Activated CD8-positive, alpha-beta memory T cell treated with anti-CD3 and anti-CD28 coated beads, Interleukin-2, amount 50 U/mL, for 48 hours (primary cell): ENCODE measurements around the gene PTPN22.
"Not testable (repeated sequence)": the region's sequence is repeated elsewhere in the genome, so short reads cannot be mapped to it uniquely, and the experiment has no call there.

Experiments
- DNase-seq: peaks from one replicate; pipeline ENCODE4 v3.0.0-alpha.2; 2020

The PTPN22 gene

DNA sequence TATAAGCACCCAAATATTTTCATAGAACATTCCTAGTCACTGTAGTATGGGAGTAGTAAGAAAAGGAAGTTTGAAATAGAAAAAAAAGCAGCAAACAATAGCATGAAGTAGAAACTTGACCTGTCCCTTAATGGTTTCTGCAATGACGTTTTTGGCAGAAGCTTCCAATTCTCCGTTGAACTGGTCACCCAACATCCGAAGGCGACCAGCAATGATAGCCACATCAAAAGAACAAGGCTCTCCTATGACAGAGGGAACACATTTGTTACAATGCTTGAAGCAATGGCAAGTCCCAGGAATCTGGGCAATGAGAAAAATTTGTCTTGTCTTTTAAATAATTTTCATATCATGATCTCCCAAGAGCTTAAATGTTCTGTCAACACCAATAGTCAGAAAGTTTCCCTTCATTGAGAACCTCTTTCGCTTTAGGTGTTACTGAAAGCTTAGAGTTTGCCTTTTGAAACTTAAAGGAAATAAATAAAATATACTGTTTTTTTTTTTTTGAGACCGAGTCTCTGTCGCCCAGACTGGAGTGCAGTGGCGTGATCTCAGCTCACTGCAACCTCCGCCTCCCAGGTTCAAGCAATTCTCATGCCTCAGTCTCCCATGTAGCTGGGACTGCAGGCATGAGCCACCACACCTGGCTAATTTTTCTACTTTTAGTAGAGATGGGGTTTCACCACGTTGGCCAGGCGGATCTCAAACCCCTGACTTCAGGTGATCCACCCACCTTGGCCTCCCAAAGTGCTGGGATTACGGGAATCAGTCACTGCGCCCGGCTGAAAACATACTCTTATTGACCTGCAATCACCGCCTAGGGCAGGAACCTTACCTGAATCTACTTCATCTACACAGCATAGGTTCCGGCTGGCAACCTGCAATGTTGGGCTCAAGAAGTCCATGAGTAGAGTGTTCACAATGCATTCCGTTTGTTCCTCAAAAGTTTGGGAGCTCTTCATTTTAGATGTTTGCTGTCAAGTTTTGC lies 15.2 kb upstream of the PTPN22 start:
- no peak for DNase-seq

DNA sequence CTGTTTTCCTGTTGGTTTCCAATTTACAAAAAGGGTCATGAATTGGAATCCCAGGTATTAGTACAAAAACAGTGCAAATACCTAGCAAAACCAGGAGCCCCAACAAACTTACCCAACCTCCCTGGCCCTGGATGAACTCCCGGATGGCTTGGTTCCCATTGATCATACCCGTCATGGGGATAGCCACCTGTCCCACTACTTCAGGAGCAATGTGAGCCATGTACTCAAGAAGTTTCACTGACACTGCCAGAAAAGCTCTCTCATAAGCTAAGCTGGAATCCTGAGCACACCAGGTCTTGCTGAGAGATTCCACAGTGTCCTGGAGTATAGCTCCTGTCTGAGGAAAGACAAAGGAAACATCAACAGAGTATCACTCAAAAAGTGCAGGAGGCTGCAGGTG lies 10.1 kb upstream of the PTPN22 start:
- DNase-seq: no peak

DNA sequence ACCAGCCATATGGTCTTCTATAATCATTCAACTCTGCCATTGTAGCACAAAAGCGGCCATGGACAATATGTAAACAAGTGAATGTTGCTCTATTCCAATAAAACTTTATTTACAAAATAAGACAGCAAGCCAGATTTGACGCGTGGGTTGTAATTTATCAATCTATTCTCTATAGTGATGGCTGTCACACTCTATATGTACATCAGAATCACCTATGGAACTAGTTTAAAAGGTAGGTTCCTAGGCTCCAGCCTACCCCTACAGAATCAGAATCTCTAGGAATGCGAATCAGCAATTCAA lies 8.2 kb upstream of the PTPN22 start:
- DNase-seq: no peak

DNA sequence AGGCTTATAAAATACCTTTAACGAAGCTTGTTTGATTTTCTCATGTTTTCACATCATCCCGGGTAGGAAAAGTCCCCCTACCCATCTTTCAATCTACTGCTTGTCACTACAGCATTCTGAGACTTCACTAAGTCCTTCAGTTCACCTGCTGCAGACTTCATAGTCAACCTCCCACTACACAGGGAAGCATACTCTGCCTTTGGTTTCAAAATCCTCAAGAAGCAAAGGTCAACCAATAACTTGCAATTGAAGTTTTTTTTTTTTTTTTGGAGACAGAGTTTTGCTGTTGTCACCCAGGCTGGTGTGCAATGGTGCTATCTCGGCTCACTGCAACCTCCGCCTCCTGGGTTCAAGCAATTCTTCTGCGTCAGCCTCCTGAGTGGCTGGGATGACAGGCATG lies 4.7 kb upstream of the PTPN22 start:
- DNase-seq: no peak

- no peak for DNase-seq
Measured at GRCh38 chr1:113875714-113876113, 4.2 kb upstream of the PTPN22 start.

GRCh38 chr1:113874012-113874879 lies 2.7 kb upstream of the PTPN22 start:
- no peak for DNase-seq

- no peak for DNase-seq
Measured at GRCh38 chr1:113872219-113872935, 865 bp upstream of the PTPN22 start.

- DNase-seq: no peak
Measured at GRCh38 chr1:113870778-113871177, 734 bp downstream of the PTPN22 start.

DNA sequence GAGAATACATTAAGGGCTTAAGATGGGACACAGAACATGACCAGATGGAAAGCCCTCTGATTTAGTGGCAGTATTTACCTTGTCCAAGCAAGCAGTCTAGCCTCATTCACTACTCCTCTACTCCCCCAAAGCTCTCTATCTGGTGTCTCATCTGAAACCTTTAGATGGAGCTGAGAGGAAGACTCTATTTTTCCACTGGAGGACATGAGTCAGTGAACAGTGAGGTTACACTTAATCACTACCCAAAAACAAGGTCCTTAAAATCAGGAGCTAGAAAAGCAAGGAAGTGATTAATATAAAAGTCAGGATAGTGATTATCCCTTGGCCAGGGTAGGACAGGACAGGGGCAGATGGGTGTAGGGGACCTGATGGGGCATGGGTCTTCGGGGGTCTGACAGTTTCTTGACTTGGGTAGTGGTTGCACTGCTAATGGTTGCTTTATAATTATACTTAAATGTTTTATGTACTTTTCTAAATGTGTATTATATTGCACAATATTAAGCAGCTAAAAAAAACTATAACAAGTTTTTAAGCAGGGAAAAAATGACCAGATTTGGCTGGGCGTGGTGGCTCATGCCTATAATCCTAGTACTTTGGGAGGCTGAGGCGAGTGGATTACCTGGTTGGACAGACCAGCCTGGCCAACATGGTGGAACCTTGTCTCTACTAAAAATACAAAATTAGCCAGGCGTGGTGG lies 3.0 kb downstream of the PTPN22 start:
- no peak for DNase-seq

DNA sequence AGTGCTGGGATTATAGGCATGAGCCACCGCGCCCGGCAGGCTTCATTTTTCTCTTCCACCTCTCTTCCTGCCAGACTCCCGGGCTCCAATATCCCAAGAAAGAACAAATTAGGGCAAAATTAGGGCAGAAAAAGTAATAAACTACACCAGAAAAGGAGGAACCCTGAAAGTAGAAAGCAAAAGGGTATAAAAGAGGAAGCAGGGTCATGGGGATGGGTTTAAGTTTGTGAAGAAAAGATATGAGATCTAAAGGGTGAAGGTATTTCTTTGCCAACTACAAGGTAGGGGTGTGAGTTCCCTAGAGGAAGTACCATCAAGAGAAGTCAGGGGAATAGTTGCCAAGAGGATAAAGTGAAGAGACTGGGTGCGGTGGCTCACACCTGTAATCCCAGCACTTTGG lies 9.9 kb downstream of the PTPN22 start:
- DNase-seq: no peak

- no peak for DNase-seq
Measured at GRCh38 chr1:113860891-113861290, 10.6 kb downstream of the PTPN22 start.

DNA sequence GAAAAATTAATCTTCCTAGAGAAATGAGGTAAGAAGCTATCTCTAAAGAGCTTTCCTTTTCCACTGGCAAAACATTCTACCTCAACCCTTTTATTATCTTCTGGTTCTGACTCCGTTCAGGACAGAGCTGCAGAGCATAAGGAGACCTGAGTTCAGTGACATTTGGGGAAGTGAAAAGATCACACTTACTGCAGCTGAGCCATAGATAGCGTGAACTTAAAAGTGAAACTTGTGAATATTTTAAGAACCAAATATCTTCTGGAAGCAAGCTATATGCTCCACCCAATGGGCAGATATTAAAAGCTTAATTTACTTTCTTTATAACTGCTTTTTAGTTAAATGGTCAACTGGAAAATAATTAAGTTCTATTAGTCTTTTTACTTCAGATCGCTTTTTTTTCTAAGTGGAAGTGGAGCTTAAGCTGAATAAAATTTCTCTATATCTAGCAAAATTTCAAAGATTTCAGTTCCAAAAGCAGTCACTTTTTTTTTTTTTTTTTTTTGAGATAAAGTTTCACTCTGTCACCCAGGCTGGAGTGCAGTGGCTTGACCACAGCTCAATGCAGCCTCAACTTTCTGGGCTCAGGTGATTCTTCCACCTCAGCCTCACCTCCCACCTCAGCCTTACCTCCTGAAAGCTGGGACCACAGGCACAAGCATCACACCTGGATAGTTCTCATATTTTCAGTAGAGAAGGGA lies 11.9 kb downstream of the PTPN22 start:
- DNase-seq: no peak

GRCh38 chr1:113858982-113859381 lies 12.5 kb downstream of the PTPN22 start:
- DNase-seq: no peak

- DNase-seq: no peak
Measured at GRCh38 chr1:113858418-113858817, 13.1 kb downstream of the PTPN22 start.

- DNase-seq: no peak
Measured at GRCh38 chr1:113857776-113858175, 13.7 kb downstream of the PTPN22 start.

- no peak for DNase-seq
Measured at GRCh38 chr1:113856401-113856790, 15.1 kb downstream of the PTPN22 start.

DNA sequence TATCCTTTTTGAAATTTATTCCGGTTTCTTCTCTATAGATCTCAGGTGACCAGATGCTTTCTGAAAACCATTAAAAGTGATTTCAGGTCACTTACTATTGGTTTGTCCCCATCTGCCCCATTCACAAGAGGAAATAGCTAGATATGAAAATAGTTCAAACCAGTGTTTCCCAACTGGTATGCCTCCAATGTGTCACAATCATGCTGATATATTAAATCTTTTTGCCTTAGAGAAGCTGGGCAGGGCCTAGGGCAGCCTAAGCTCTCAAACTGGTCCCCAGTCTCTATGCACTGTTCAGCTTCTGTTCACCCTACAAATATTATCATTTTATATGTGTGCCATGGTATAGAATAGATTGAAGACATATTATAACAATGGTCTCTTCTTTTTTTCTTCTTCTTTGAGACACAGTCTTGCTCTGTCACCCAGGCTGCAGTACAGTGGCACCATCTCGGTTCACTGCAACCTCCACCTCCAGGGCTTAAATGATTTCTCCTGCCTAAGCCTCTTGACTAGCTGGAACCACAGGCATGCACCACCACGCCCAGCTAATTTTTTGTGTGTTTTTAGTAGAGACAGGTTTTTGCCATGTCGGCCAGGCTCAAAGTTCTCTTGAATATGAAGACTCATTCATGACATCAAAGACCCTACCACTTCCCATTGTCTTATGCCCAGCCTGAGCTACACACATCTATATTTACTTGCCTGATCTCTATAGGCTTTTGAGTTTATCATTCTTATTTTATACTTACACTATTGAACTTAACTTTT lies 15.7 kb downstream of the PTPN22 start:
- DNase-seq: no peak

- DNase-seq: no peak
Measured at GRCh38 chr1:113854234-113854633, 17.3 kb downstream of the PTPN22 start.

DNA sequence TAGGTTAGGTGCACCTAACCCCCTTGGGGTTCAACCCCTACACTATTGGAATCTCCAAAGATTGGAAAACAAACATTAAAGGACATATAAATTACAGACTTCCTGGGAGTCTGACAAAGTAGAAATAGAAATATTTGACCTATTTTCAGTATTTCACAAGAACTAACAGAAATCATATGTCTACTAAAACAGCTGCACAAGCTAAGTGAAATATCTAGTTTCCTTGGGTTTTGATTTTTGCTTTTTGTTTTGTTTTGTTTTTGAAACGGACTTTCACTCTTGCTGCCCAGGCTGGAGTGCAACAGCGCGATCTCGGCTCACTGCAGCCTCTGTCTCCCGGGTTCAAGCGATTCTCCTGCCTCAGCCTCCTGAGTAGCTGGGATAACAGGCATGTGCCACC lies 18.8 kb downstream of the PTPN22 start:
- not testable (repeated sequence) for DNase-seq

DNA sequence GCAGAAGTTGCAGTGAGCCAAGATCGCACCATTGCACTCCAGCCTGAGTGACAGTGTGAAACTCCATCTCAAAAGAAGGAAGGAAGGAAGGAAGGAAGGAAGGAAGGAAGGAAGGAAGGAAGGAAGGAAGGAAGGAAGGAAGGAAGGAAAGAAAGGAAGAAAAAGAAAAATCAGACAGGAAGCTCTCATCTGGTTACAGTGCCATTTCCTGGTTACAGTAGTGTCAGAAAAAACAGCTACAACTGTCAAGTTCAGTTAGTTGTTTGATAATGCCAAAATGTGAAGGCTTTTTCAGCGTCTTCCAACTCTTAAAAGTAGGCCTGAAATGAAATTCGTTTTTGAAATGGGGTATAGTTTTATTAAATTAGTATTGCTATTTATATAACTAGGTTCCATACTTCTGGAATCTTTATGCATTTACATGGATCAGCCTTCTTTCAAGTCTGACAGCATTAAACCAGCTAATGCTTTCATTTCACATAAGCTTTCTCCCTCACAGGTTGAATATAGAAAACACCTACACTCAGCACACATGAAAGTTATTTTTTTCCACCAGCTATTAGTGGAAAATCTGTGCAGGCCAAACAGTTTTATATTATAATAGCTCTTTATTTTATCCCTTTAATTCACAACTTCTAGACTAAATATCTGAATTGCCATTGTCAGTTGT lies 21.2 kb downstream of the PTPN22 start:
- DNase-seq: no peak

DNA sequence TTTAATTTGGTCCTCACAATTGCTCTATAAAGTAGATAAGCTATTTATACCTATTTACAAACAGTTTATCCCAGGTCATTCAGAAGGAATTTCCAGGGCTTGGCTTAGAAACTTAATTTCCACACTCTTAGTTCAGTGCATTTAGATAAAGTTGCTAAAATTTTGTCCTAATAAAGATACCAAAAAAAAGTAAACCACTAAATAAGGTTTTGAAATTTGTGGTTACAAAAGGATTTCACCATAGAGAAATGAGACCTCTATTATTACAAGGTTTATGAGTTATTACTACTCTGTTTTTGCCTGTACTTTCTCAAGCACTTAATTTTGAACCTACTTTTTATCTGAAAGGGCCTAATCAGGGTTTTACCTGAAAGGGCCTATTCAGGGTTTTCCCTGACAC lies 22.4 kb downstream of the PTPN22 start:
- no peak for DNase-seq
